Iris pigment epithelial cell (primary cell): ENCODE data around the gene SP100.

Experiments
- DNase-seq: peaks from one replicate; pipeline ENCODE4 v3.0.0-alpha.2; 2011; ENCODE audit warnings: low read depth

The SP100 gene

GRCh38 chr2:230542751-230543150 is 126.8 kb downstream of the SP100 start:
- peak; percentile 74 for DNase-seq

DNA sequence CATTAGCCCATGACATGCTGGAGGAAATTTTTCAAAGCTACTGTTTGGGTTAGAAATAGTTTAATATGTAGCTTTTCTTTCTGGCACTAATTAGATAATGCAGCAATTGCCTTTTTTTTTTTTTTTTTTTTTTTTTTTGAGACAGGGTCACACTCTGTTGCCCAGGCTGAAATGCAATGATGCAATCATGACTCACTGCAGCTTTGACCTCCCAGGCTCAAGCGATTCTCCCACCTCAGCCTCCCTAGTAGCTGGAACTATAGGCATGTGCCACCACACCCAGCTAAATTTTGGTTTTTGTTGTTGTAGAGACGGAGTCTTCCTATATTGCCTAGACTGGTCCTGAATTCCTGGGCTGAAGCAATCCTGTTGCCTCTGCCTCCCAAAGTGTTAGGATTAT is 136.2 kb downstream of the SP100 start:
- DNase-seq: no peak

GRCh38 chr2:230557065-230557464 is 141.1 kb downstream of the SP100 start:
- DNase-seq: no peak

DNA sequence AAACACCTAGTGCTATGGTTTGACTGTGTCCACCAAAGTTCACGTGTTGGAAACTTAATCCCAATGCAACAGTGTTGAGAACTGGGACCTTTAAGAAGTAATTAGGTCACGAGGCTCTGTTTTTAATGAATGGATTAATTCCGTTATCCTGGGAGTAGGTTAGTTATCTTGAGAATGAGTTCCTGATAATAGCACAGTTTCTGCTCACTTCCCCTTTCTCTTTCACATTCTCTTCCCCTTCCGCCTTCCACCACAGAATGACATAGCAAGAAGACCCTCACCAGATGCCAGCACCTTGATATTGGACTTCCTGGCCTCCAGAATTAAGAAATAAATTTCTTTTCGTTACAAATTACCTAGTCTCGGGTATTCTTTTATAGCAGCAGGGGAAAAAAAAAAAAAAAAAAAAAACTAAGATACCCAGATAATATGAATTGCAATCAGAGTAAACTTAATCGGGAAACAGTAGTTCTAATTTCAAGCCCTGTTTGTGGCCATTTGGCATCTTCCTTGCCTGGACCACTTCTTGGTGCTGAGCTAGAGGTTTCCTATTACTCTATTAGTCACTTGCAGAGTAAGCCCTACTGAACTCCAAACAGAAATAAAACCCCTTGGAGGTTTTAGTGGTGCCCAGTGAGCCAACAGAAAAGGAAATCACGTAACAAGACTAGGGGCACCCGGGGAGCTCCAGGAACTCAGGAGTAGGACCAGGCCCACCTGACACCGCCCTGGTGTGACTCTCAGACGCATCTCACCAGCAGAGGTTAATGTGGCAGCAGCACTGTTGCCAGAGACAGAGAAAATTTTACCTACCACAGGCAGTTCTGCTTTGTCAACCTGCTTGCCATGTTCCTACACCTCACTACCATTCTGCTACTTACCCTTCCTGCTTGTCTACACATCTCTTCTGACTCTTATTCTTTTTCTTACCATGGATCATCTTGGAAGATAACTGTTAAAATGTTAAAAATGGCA is 149.1 kb downstream of the SP100 start:
- DNase-seq: peak; percentile 72

DNA sequence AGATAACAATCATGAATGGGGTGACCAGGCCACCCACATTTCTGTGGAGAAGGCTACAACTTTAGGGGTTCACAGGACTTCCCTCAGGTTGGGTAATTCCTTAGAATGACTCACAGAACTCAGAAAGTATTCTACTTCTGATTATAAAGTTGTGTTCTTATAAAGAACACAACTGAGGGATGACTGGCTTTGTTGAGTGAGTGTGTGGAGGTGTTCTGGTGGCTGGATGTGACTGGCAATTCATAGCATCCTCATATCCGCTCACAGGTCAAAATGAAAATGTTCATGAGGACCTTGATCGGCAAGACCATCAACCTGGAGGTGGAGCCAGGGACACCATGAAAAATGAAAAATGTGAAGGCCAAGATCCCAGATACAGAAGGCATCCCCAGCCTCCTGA is 153.3 kb downstream of the SP100 start:
- no peak for DNase-seq

DNA sequence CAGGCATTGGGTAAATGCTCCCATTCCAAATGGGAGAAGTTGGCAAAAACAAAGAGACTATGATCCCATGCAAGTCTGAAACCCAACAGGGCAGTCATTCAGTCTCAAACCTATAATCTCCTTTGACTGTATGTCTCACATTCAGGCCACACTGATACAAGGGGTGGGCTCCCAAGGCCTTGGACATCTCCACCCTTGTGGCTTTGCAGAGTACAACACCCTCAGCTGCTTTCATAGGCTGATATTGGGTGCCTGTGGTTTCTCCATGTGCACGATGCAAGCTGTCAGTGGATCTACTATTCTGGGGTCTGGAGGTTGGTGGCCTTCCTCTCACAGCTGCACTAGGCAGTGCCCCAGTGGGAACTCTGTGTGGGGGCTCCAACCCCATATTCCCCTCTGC is 155.0 kb downstream of the SP100 start:
- DNase-seq: no peak

DNA sequence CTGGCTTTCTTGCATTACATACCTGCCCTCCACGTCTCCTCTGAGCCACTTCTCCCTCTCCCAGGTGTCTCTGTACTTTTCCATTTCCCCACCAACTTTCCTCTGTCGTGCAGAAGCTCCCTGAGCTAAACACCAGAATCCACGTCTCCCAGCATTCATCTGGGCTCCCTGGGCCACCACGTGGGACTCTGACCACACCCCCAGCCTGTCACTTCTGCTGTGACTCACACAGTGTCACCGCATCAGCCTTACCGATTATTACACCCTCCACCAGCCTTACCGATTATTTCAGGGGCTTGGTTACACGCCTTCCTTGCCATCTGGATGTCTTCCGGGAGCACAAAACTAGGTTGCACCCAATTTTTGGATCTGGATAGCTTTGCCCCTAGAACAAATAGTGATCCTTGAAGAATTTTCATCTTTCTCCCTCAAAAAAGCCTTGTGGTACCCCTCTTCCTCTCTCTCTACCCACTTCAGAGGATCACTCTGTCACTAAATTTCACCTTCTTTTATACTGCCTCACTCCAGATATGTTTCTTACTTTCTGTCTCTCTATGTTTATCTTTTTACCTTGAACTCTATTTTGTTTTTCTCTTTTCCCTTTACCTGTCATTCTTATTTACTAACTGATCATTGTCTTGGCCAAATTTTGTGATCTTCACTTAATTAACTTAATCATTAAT is 159.8 kb downstream of the SP100 start:
- DNase-seq: no peak

DNA sequence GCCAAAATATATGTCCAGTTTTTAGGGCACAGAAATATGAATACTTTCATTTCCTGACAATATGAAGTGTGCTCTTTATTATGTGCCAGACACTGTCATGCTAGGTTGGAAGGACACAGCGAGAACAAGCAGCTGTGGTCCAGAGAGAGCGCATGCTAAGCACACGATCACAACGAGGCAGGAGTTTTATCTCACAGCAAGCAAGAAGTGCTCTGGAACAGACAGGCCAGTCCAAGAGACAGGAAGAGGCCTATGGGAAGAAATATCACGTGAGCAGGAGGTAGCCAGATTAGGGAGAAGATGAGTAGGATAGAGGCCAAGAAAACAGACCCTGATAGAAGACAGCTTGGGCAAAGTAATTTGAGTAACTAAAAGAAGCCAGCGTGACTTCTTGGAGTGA is 161.1 kb downstream of the SP100 start:
- DNase-seq: no peak

GRCh38 chr2:230578106-230578505 is 162.1 kb downstream of the SP100 start:
- no peak for DNase-seq

GRCh38 chr2:230582851-230583283 is 166.9 kb downstream of the SP100 start:
- peak; percentile 13 for DNase-seq

DNA sequence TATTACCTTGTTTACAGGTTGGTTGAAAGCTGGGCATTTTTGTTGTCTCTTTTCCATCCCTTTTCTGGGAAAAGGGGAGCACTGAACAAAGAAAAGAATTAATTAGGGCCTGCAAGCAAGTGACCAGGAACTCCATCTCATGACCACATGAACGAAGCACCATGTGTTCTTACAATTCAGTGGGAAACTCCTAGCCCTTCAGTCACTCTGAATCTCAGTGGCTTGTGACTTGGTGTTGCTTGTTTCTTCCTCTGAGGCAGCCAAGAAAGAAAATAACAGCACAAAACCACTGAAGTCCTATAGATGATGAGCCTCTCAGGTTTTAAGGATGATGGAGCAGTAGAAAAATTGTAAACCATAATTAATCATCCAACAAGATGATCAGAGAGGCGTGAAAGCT is 167.6 kb downstream of the SP100 start:
- DNase-seq: no peak

DNA sequence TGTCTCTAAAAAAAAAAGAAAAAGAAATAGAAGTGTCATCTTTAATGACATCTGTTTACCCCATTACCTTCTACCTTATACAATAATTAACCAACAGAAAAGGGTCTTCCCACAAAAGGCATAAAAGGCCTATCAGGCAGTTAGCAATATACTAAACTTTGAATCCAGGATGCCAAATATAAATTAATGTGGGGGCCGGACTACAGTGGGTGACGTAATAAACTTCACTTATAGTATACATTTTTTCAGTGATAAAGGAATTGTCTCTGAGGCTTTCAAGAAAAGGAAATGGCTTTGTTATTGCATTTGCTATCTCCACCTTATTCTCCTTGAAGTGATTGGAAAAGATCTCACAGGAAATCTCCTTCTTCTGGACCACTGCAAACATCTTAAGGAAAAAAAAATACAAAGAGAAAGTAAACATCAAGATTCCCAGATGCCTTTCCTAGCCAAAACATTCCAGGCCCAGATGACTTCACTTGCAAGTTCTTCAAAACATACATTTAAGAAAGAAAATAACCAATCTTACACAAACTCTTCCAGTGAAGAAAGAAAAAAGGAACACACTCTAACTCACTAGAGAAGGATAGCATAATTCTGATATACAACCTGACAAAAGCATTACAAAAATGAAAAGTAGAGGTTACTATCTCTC is 170.5 kb downstream of the SP100 start:
- DNase-seq: peak; percentile 12

DNA sequence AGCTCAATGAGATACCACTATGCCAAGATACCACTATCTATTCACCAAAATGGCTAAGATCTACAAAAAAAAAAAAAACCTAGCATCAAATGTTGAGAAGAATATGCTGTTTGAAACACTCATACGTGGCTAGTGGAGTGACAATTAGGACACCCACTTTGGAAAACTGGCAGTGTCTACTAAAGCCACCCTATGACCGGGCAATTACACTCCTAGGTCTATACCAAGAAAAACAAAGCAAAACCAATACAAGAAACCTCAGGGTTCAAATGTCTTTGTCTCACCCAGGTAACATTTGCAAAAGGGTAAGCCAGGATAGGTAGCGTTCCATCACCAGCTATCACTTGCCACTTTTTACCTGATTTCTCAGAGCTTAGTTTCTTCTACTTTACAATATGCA is 173.0 kb downstream of the SP100 start:
- no peak for DNase-seq

DNA sequence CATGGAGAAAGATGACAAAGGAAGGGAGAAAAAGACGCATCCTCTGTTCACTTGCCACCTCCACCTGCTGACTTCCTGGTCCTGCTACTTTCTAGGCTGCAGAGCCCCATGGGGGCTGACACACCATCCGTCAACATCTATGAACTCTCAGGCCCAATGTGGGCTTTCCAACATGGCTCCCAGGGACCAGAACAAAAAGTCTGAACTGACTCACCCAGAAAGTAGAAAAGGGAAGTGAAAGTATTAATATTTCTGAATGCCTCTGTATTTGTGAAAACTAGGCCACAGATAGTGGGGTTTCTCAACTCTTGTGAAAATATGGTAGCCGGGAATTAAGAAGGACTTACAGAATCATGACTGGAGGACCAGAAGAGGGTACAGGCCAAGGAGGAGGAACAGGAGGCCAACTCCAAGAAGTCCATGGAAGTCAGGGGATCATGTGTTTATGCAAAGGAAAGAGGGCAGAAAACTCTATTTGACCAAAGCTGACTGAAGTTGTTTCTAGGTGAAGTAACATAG is 173.6 kb downstream of the SP100 start:
- no peak for DNase-seq

GRCh38 chr2:230590333-230590732 is 174.3 kb downstream of the SP100 start:
- DNase-seq: no peak

DNA sequence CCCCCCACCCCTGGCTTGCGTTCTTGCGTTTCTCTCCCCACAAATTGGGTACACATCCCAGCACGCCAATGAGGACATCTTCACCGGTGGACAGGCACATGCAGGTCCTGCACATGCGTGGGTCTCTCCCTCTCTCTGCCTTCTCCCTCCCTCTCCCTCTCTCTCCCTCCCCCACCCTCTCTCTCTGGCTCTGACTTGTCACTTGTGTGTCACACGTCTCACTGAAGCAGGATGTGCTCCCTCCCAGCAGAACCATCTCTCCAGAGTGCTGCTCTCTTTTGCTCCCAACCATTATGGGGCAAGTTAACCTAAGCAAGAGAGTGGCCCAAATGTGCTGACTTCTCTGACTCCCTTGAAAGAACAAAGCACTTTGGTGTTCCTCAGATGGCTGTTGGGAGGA is 175.8 kb downstream of the SP100 start:
- DNase-seq: no peak

DNA sequence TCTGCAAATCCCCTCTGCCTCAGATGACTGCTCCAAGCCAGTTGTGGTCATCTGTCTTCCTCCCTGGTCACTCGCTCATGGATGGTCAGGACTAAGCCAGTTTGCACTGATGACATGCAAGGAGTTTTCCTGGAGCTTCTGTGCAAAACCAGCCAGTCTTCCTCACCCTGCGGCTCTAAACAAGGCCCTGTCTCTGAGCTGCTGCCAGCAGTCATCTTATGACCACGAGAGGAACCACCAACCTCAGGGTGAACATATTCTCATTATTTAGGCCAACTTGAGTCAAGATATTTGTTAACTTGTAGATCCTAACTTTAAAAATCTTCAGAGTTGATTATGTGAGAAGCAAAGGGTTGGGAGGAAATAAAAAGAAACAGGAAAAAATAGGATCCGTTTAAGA is 176.8 kb downstream of the SP100 start:
- DNase-seq: no peak
